ENCODE data around the gene HECTD1. TPM values are rescaled to one million over a fixed set of nuclear protein-coding genes. Genes with fewer than 3 reads are reported as not detected.

HECTD1 gene
- total RNA-seq, 2 experiments from 2014 or later, result 90.3 to 126 TPM

DNA sequence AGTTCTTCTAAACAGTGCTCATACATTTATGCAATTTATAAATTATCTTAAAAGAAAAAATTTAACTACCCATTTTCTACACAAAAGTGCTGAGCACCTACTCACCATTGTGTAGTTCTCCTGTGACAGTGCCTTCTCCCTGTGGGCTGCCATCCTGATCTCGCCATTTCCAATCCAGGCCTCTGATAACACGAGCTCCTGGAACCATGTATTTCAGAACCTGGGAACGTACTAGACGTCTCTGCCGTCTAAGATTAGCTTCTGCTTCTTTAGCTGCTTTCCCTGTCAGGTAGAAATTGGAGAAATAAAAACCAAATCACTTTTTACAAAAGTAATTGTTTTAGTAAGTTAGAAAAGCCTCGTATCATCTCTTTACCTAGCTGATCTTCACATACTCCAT, 74.5 kb downstream of the HECTD1 start:
- peaks cover 7% of the 10 kb centered on the region; the same call in 1 of the 2 replicates for H4K20me1 ChIP-seq (ENCODE audit: insufficient read depth, low read length)
- H2AFZ ChIP-seq (ENCODE audit: low read length), result no peak overlapping the region
- H3K27ac ChIP-seq (ENCODE audit: low read depth, low read length, poor library complexity, severe bottlenecking), result no peak overlapping the region
- no TSS peak for BruUV-seq (replicated peaks)
- ChIA-PET CTCF (ENCODE audit: unreplicated experiment) (no interaction called here), POLR2A (interaction anchor here (1.6 kb wide), 1 partner anchor 29 kb away, joined by 3 read pairs; no protein-coding TSS in a partner anchor)
- H3K4me1 ChIP-seq (ENCODE audit: insufficient read depth, low read length, poor library complexity, severe bottlenecking), result peaks cover 9% of the 10 kb centered on the region
- no peaks in the 10 kb centered on the region for H3K9me3 ChIP-seq (ENCODE audit: low read length)
- H3K9me2 ChIP-seq (ENCODE audit: insufficient read depth, low read length), result no peaks in the 10 kb centered on the region
- intact Hi-C loops (cut with micrococcal nuclease; ENCODE audit: unreplicated experiment), result no loop called here
- no peak overlapping the region for H3K4me2 ChIP-seq (ENCODE audit: low read length)
- TF ChIP-seq EZH2phosphoT487 (IDR thresholded peaks at IDR 0.05; ENCODE audit: borderline replicate concordance, low read depth, low read length), result no peak
- TF ChIP-seq, protein P1, sequence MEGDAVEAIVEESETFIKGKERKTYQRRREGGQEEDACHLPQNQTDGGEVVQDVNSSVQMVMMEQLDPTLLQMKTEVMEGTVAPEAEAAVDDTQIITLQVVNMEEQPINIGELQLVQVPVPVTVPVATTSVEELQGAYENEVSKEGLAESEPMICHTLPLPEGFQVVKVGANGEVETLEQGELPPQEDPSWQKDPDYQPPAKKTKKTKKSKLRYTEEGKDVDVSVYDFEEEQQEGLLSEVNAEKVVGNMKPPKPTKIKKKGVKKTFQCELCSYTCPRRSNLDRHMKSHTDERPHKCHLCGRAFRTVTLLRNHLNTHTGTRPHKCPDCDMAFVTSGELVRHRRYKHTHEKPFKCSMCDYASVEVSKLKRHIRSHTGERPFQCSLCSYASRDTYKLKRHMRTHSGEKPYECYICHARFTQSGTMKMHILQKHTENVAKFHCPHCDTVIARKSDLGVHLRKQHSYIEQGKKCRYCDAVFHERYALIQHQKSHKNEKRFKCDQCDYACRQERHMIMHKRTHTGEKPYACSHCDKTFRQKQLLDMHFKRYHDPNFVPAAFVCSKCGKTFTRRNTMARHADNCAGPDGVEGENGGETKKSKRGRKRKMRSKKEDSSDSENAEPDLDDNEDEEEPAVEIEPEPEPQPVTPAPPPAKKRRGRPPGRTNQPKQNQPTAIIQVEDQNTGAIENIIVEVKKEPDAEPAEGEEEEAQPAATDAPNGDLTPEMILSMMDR (conservative IDR thresholded peaks at IDR 0.05; ENCODE audit: low read length), result no peak
- no peak overlapping the region for H3K4me3 ChIP-seq (ENCODE audit: low read depth, low read length, poor library complexity, severe bottlenecking)
- DNase-seq (ENCODE audit: low spot score), result no peak
- H3K36me3 ChIP-seq (ENCODE audit: insufficient read depth, low read length), result peaks cover 91% of the 10 kb centered on the region
- H3K79me2 ChIP-seq (ENCODE audit: insufficient read depth, low read depth, low read length), result no peaks in the 10 kb centered on the region

DNA sequence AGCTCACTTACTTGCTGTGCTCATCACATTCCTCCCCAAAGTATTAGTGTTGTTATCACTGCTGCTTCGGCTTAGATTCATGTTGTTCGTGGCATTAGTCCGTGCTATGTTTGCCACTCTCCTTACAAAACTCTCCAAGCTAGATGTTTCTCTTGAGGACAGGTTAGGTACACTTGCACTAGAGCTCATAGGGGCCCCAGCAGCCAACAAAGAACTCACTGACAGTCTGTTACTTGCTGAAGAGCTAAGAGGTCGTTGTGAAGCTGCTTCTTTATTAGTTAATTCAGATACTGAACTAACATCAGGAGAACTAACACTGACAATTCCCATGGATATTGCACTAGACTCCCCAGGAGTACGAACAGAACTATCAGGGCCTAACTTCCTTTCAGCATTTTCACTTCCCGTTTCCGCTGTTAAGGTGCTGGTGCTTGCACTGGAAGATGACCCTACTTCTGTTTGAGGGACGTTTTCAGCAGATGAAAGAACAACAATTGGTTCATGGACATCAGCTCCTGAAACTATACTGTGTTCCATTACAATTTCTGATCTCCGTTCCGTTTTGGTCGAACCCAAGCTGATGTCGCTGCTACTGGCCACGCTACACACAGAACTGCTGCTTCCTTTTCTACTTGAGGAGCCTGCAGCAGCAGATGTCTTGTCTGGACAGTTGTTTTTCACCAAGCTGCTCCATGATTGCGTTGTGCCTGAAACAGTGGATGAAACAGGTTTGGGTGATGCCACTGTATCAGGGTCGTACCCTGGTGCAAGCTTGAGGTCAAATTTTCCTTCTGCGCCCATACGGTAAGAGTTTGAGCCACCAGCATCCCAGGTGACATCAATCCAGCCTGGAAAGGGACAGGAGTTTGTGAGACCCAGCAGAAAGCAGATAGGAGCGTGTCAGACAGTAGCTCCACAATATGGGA, 78.7 kb downstream of the HECTD1 start:
- H3K4me1 ChIP-seq (ENCODE audit: insufficient read depth, low read length, poor library complexity, severe bottlenecking), result peaks cover 9% of the 10 kb centered on the region
- H3K79me2 ChIP-seq (ENCODE audit: insufficient read depth, low read depth, low read length), result no peaks in the 10 kb centered on the region
- TF ChIP-seq, protein P1 (conservative IDR thresholded peaks at IDR 0.05; ENCODE audit: low read length), result no peak
- TF ChIP-seq EZH2phosphoT487 (IDR thresholded peaks at IDR 0.05; ENCODE audit: borderline replicate concordance, low read depth, low read length), result no peak
- peak overlapping the region; percentile 26 for H3K27ac ChIP-seq (ENCODE audit: low read depth, low read length, poor library complexity, severe bottlenecking)
- H3K4me3 ChIP-seq (ENCODE audit: low read depth, low read length, poor library complexity, severe bottlenecking), result no peak overlapping the region
- peak; percentile 55 for DNase-seq (ENCODE audit: low spot score)
- H3K9me2 ChIP-seq (ENCODE audit: insufficient read depth, low read length), result no peaks in the 10 kb centered on the region
- ChIA-PET CTCF (ENCODE audit: unreplicated experiment) (no interaction called here), POLR2A (interaction anchor here (0.5 to 1.2 kb wide), 12 partner anchors 8 to 151 kb away, joined by 3 to 5 read pairs (median 3); no protein-coding TSS in a partner anchor)
- H2AFZ ChIP-seq (ENCODE audit: low read length), result no peak overlapping the region
- H3K4me2 ChIP-seq (ENCODE audit: low read length), result no peak overlapping the region
- intact Hi-C loops (cut with micrococcal nuclease; ENCODE audit: unreplicated experiment), result no loop called here
- no peaks in the 10 kb centered on the region for H3K9me3 ChIP-seq (ENCODE audit: low read length)
- BruUV-seq (replicated peaks), result no TSS peak
- peaks cover 91% of the 10 kb centered on the region for H3K36me3 ChIP-seq (ENCODE audit: insufficient read depth, low read length)
- peaks cover 9% of the 10 kb centered on the region; the same call in 1 of the 2 replicates for H4K20me1 ChIP-seq (ENCODE audit: insufficient read depth, low read length)

DNA sequence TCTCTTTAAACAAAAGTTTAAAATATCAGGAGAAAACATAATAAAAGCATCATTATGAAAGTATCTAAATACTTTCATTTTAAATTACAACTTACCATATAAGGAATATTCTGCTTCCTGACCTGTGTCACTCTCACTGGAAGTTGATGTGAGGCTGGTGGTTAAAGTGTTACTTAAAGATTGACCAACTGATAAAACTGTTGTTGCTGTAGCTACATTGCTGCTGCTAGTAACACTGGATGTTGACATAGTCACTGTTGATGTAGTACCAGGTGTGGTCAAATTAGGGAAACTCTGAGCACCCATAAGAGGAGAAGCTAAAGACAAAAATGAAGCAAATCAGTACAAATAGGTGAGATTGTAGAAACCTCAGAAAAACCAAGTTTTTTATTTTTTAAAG, 79.9 kb downstream of the HECTD1 start:
- ChIA-PET POLR2A (interaction anchor here (1.1 to 1.2 kb wide), 3 partner anchors 15 to 132 kb away, joined by 3 read pairs; no protein-coding TSS in a partner anchor), CTCF (ENCODE audit: unreplicated experiment) (no interaction called here)
- no peaks in the 10 kb centered on the region for H3K79me2 ChIP-seq (ENCODE audit: insufficient read depth, low read depth, low read length)
- H4K20me1 ChIP-seq (ENCODE audit: insufficient read depth, low read length), result peaks cover 9% of the 10 kb centered on the region; the same call in 1 of the 2 replicates
- H3K4me1 ChIP-seq (ENCODE audit: insufficient read depth, low read length, poor library complexity, severe bottlenecking), result peaks cover 9% of the 10 kb centered on the region
- H3K27ac ChIP-seq (ENCODE audit: low read depth, low read length, poor library complexity, severe bottlenecking), result no peak overlapping the region
- TF ChIP-seq, protein P1 (conservative IDR thresholded peaks at IDR 0.05; ENCODE audit: low read length), result no peak
- TF ChIP-seq EZH2phosphoT487 (IDR thresholded peaks at IDR 0.05; ENCODE audit: borderline replicate concordance, low read depth, low read length), result no peak
- intact Hi-C loops (cut with micrococcal nuclease; ENCODE audit: unreplicated experiment), result no loop called here
- H3K4me3 ChIP-seq (ENCODE audit: low read depth, low read length, poor library complexity, severe bottlenecking), result no peak overlapping the region
- DNase-seq (ENCODE audit: low spot score), result no peak
- H3K4me2 ChIP-seq (ENCODE audit: low read length), result no peak overlapping the region
- no peaks in the 10 kb centered on the region for H3K9me3 ChIP-seq (ENCODE audit: low read length)
- peaks cover 93% of the 10 kb centered on the region for H3K36me3 ChIP-seq (ENCODE audit: insufficient read depth, low read length)
- no peak overlapping the region for H2AFZ ChIP-seq (ENCODE audit: low read length)
- H3K9me2 ChIP-seq (ENCODE audit: insufficient read depth, low read length), result no peaks in the 10 kb centered on the region
- BruUV-seq (replicated peaks), result no TSS peak
